Midbrain (tissue), 1 donor: ENCODE measurements around the gene MSL3B.

Source experiments
- DNase-seq: peaks from one replicate; lab custom pipeline; 2025; lab: John Stamatoyannopoulos, UW

Gene MSL3B

GRCh38 chr2:233817361-233817911 is 50.8 kb downstream of the MSL3B start:
- no peak for DNase-seq

GRCh38 chr2:233816771-233817170 is 51.4 kb downstream of the MSL3B start:
- no peak for DNase-seq

GRCh38 chr2:233816334-233816733 is 51.9 kb downstream of the MSL3B start:
- no peak for DNase-seq

- no peak for DNase-seq
Measured at GRCh38 chr2:233815861-233816260, 52.3 kb downstream of the MSL3B start.
